Stimulated activated naive CD4-positive, alpha-beta T cell (primary cell): ENCODE measurements around the gene CDK17.
A peak's percentile ranks its signal among the peaks of the same experiment; 100 is the strongest.

Experiments
- DNase-seq, 6 experiments: peaks; one replicate each; lab custom pipeline; 2025; lab: John Stamatoyannopoulos, UW

CDK17 gene

GRCh38 chr12:96263449-96263902 is 136.8 kb downstream of the CDK17 start:
- no peak for DNase-seq

- DNase-seq, result no peak
Observed at GRCh38 chr12:96261557-96261956, 138.7 kb downstream of the CDK17 start.

DNA sequence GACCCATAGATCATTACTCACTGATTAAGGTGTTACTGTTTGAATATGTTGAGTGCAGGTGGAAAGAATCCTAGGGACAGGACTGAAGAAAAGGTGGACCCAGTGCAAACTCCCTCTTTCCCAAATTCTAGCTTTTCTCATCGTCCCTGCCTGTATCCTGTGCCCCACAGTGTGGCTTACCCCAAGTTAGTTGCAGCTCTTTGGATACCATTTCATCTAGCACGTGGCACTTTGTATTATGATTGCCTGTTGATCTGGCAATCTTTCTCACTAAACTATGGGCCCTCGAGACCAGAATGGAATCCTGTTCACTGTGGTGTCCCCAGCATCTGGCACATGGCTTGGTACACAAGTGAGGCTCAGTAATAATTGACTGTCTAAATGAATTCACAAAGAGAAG is 139.6 kb downstream of the CDK17 start:
- DNase-seq, result no peak

DNA sequence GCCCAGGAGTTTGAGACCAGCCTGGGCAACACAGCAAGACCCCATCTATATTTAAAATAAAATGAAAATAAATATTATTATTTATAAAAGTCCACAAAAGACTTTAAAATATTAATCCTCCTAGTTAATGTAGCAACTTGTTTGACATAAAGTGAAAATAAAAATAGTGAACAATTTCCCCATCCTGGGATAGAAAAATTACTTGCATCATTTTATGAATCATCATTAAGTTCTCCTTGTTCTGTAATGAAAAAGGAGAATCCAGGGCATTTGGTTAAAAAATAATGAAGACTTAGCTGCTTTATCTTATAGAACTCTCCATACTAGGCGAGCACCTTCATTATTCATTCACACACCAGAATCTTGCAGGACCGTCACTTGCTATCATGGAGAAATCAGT is 140.0 kb downstream of the CDK17 start:
- DNase-seq, result no peak

GRCh38 chr12:96258104-96258961 is 141.9 kb downstream of the CDK17 start:
- peak in 2 of 6 experiments; percentile 6 to 17 for DNase-seq

GRCh38 chr12:96257550-96258103 is 142.6 kb downstream of the CDK17 start:
- no peak for DNase-seq

DNA sequence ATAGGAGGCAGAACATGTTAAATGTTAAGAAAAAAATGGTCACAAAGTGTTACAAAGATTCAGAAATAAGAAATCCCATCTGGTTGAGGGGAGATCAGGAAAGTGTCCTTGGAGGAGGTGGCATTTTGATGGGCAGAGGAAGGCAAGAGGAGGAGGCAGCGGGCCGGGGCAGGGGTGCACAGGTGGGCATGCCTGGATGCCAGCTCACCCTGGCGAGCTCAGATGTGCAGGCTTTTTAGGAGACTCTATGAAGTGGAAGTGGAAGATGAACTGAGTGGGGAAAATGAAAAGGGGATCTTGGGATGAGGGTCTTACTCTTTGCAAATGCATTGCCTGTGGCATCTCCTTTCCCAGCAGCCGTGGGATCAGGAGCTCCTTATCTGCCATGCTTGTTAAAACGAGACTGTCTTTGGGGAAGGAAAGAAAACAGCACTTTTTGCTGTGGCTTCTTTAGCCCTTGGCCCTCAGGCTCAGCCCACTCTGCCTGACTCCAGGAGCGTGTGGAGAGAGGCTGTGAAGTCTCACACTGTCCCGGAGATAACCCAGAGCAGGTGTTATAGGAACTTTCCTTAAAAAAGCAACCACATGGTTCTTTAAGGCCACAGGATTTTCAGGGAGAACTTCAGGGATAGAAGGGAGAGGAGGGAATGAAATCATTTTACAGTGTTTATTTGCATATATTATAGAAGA is 143.4 kb downstream of the CDK17 start:
- peak in 1 of 6 experiments; percentile 8 for DNase-seq

DNA sequence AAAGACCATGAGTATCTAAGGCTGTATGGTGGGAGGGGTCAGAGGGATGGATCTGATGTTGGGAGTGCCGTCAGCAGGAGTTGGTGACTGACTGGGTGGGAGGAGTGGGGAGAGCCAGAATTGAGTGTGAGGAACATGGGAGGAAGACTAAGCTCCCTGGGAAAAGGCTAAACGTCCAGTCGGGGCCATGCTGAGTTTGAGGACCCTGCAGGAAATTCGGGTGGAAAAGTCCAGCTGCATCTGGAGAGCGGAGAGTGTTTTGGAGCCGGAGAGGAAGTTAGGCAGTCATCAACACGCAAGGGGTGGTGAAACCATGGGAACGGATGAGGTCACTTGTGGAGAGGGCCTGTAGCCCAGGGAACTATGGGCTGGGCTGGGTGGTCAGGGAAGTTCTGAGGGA is 145.2 kb downstream of the CDK17 start:
- DNase-seq, result no peak

- DNase-seq, result no peak
Observed at GRCh38 chr12:96250119-96250685, 150.0 kb downstream of the CDK17 start.

- no peak for DNase-seq
Observed at GRCh38 chr12:96249196-96250118, 150.8 kb downstream of the CDK17 start.

DNA sequence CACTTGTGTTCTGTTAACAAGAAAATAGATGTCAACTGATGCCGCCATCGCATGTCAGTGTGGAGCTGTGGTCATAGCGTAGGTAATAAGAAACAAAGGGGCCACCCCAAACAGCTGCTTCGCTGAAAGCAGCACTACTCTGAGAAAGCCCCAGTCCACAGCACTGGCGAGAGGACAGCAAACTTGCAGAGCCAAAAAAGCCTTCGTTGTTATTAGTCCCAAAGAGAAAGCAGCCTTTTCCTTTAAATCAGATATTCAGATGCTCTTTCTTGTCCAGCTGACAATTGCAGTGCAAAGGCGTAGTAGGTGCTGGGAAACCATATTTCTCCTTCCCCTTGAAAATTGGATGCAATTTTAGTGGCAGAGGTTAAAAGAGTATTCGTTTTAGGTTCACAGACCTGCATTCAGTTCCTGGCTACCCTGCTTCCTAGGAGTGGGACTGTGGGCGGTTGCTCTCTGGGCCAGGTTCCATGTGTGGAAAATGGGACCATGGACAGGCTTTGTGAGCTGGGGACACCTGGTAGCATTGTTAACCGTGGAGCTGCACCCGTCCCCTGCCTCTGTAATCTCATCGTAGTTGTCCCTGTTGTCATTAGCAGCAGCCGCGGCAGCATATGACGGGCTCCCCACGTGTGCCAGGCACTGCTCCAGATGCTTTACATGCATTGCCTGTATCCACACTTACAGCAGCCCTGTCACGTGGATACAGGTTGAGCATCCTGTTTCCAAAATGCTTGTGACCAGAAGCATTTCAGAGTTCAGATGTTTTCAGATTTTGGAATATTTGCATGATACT is 151.9 kb downstream of the CDK17 start:
- no peak for DNase-seq

DNA sequence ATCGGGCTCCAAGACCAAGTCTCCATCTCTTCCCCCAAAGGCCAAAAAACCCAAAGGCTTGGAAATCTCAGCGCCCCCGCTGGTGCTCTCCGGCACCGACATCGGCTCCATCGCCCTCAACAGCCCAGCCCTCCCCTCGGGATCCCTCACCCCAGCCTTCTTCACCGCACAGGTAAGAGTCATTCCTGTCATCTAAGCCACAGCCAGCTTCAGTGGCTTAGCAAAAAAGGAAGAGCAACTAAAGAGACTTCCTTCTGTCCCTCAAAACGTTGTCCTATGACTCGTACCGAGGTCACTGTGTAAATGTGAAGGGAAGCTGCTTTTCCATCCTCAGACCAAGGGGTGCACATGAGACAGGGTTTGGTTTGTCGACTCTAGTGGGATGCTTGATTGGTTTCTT is 152.7 kb downstream of the CDK17 start:
- DNase-seq, result no peak

DNA sequence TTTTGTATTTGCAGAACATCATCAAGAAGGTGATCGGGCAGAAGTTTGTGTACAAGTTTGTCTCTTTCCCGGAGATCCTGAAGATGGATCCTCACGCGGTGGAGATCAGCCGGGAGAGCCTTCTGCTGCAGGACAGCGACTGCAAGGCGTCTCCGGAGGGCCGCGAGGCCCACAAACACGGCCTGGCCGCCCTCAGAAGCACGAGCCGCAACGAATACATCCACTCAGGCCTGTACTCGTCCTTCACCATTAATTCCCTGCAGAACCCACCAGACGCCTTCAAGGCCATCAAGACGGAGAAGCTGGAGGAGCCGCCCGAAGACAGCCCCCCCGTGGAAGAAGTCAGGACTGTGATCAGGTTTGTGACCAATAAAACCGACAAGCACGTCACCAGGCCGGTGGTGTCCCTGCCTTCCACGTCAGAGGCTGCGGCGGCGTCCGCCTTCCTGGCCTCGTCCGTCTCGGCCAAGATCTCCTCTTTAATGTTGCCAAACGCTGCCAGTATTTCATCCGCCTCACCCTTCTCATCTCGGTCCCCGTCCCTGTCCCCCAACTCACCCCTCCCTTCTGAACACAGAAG is 153.2 kb downstream of the CDK17 start:
- DNase-seq, result no peak

GRCh38 chr12:96244826-96245225 is 155.4 kb downstream of the CDK17 start:
- DNase-seq, result no peak

DNA sequence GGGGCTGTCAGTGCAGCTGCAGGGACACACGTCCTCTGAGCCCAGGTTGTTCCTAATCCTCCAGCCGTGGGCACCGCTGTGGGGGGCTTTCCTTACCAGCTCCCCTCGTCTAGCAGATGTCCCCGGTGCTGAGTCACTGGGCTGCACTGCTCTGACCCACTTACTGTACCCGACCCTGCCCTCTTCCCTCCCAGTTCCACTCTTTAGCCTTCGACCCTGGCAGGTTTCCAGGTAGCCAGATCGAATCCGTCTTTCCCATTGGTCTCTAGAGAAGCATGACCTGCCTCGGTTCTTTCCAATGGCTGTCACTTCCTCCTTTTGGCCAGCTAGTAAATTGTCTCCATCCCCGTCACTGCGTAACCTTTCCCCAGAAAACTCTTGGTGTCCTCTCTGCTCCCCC is 157.6 kb downstream of the CDK17 start:
- DNase-seq, result no peak

GRCh38 chr12:96241846-96242256 is 158.4 kb downstream of the CDK17 start:
- DNase-seq, result peak; percentile 39 to 80 (median 68)

DNA sequence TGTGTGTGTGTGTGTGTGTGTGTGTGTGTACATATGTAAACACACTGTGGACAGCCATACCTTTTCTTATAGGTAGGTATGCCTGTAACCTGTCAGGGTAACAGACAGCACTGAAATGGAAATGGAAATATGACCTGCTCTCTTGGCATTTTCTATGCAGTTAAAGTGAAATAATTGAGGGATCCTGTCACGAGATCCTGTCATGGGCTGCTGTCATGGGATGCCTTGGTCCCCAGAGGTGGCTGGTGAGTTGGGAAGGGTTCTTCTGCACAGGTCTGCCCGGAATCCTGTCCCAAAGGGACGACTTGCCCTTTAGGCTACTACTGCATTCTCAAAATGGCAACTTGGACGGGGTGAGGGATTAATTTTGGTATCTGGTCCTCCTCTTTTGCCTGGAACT is 158.8 kb downstream of the CDK17 start:
- DNase-seq, result no peak

DNA sequence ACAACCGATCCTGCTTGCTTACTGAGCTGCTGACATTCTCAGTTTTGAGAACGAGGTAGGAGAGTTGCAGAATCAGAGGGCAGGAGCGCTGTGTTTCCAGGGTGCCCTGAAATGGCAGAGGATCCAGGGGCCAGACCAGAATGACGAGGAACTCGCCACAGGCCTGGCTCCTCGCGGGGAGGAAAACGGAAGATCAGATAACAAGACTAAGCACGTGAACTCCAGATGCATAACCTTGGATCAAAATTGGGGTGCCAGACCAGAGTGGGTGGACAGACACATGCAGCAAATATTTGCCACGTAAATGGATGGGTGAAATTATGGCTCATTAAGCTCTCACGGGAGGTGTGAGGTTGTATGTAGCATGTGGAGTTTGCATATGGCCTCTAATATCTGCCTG is 159.6 kb downstream of the CDK17 start:
- DNase-seq, result no peak

DNA sequence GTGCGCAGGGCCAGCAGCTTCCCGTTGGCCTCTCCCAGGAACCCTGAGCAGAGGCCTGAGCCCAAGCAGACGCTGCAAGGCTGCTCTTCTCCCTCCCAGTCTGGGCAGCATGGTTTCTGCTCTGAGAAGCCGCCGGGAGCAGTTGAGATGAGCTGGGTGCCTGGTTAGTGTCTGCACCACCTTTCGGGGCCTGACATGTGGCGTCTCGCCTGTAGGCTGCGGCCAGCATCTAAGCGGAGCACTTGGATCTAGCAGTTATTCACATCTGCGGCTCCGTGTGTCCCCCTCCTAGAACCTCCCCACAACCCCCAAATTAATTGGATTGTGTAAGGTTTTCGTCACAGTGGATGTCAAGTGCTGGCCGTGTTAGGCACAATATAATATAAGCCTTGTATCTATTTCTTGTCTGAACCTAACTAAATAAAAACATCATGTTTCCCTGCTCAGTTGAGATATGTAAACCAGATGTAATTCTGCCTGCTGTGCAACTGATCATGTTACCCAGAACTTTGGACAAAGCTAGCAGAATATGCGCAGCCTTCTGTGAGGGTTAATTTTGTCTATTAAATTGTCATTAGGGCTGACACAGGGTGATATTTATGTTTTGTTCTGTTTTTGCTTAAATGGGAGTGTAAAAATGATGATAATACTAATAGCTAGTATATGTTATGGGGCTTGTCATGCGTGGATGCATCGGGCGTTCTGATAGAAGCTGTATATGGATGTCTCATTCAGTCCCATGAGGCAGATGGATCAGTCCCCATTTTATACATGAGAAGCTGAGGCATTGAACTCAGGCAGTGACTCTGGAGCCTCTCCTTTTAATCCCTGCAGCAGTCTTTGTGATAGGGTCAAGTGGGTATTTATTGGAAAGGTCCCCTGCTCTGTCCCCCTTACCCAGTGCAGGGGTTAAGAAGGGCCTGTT is 160.3 kb downstream of the CDK17 start:
- no peak for DNase-seq
